ENCODE data around the gene LAMP5. TPM values are rescaled to one million over a fixed set of nuclear protein-coding genes. Genes with fewer than 3 reads are reported as not detected.

LAMP5 gene
- total and polyA plus RNA-seq, 4 donors: 0.16 to 0.75 (median 0.22) TPM

DNA sequence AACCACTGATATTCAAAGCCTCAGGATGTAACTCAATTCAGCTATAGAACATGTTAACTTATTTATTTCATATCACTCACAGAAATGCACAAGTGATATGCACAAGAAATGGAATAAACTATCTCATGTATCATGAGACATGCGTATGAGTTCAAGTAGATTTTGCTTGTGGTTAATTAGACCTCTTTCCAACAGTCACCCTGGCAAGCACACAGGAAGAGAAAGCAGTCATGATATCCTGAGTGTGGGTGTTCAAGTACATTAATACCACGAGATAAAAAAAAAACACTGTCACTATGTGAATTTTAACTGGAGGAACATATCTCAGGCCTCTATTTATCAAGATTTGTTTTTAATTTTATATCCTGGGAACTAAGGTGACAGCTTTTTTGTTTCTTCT lies 64.2 kb downstream of the LAMP5 start:
- DNase-seq (no peak), ATAC-seq (ENCODE audit: low FRiP score) (no peak)
- Histone ChIP-seq H3K27me3 (ENCODE audit: control insufficient read depth in 1 of 2, insufficient read depth in 2 of 2, low read length in 1 of 2) (no peaks in the 10 kb centered on the region), H3K4me1 (ENCODE audit: control insufficient read depth in 1 of 2, insufficient read depth in 2 of 2, low read length in 2 of 2) (no peaks in the 10 kb centered on the region), H3K4me3 (ENCODE audit: low read length in 2 of 2) (no peak overlapping the region), H3K27ac (ENCODE audit: low read depth in 1 of 2, low read length in 2 of 2) (no peak overlapping the region), H3K9me3 (ENCODE audit: control insufficient read depth, low read length) (peaks cover under 1% of the 10 kb centered on the region), H3K36me3 (ENCODE audit: control insufficient read depth in 1 of 2, insufficient read depth in 2 of 2, low read length in 1 of 2) (no peaks in the 10 kb centered on the region)
- WGBS, 2 donors: 49 to 54% methylated on average over 2 of the region's 2 CpGs
- intact Hi-C loops (cut with DNase I): no loop called here
